NCI-H345 treated with DMSO at 0.1 percent for 48 hours (cell line): ENCODE measurements around the gene PCSK2.
"Not testable (repeated sequence)": the region's sequence is repeated elsewhere in the genome, so short reads cannot be mapped to it uniquely, and the experiment has no call there.

Experiments
- DNase-seq: peaks from one replicate; lab custom pipeline; 2025; ENCODE audit not compliant: unreplicated experiment; lab: John Stamatoyannopoulos, UW

PCSK2 gene

DNA sequence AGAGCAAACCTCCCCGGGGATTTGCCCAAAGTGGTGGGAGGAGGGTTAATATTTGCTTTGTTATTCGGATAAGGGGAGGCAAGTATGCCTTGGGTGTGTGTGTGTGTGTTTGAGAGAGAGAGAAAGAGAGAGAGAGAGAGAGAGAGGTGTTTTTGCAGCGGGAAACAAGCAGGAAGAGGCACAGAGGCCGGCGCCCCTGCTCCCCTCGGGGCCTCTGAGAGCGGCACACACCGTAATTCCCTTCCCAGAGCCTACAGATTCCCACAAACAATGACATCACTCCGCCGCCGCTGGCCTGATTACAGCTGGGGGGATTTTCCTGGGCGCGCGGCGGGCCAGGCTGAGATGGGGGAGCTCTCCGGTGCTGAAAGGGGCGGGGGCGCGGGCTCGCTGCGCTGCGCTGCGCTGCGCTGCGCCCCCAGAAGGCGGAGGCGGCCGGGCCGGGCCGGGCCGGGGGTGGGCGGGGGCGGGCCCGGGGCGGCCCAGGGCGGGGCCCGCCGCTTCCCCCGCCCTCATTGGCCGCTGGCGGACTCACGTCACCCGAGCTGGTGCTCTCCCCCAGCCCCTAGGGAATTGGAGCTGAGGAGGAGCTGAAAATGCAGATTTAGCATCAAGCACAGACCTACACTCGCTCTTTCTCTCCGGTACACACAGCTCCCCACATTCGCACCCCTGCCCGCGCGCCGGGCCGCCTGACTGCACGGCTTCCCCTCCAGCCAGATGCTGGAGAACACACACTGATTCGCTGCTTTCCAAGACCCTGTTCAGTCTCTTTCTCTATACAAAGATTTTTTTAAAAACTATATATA is at the start of gene PCSK2:
Gene PCSK2, plus strand, starts transcription at position 631 of the 809 bp plus-strand sequence. CDS start 266 bp downstream, outside the sequence.
- DNase-seq: peak; percentile 98

DNA sequence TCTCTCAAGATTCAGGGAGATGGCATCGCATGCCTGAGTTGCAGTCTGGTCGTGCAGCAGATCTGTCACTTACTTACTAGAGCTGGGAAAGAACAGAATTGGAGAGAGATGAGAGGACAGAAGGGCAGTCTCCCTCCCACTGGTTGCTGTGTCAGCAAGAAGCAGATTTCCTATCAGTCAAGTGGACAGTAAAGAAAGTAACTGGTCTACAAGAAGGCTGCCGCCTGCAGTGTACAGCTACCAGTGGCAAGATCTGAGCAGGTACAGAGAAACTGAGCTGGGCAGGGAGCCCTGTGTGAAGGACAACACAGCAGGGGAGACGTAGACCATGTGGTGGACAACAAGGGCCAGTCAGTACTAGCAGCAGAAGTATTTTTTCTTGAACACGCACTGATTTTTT is 49.5 kb upstream of the PCSK2 start:
- no peak for DNase-seq

GRCh38 chr20:17179840-17180239 is 47.0 kb upstream of the PCSK2 start:
- no peak for DNase-seq

DNA sequence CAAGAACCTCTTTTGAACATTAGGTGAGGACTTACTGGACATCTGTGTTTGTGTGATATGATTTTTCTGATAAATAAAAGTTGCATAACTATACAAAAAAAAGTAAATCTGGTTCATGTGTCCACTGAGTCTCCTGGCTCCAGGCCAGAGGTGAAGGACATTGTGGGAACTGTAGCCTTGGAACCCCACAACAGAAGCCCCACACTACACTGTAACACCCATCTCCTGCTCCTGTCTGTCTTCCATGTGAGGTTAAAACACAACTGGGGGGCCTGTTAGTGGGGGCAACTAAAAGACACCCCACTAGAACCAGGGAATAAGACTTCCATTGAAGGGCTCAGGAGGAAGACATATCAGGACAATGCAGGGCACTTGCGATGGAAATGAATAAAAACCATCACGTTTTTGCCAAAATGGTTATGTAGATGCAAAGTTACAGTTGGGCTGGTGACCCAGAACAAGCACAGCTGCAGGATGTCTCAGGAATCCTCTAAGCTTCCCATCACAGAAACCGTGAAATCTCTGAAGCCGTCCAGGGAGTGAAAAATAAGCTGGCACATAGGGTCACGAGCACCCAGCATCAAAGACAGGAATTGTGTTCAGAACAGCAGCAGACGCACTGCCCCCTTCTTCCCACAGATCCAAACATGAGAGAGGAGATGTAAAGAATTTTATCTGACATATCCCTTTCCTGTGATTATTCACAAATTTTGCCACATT is 36.7 kb upstream of the PCSK2 start:
- DNase-seq: no peak

- DNase-seq: no peak
Measured at GRCh38 chr20:17197041-17197440, 29.8 kb upstream of the PCSK2 start.

- no peak for DNase-seq
Measured at GRCh38 chr20:17202030-17202429, 24.8 kb upstream of the PCSK2 start.

- DNase-seq: no peak
Measured at GRCh38 chr20:17202673-17203072, 24.2 kb upstream of the PCSK2 start.

DNA sequence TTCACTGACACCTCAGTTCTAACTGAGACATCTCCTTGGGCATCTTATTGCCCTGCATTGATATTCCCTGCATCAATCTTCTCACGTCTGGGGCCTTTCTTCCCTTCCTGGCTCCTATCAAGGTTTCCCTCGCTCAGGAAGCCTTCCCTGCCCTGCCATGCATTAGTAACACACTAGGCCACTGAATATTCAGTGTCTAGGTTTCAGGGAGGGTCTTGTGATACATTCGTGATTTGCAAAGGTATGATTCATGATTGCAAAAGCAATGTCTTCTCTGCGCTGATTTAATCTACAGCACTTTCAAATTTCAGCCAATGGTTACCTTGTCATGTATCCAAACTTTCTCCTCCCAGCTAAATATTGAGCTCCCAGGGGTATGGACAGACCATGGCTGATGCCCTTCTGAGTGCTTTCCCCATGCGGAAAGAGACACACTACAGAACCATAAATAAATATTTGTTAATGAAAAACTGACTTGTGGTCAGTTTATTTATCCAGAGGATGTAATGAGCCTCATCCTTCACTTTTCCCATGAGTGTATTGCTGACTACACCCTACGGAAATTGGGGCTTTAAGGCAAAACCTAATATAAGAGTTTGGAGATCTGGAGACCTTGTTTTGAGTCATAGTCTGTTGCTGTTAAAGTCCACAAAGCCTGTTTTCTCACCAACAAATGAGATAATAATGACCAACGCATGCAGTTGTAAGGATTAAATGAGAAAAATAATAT is 21.6 kb upstream of the PCSK2 start:
- DNase-seq: no peak

- no peak for DNase-seq
Measured at GRCh38 chr20:17210387-17210786, 16.5 kb upstream of the PCSK2 start.

DNA sequence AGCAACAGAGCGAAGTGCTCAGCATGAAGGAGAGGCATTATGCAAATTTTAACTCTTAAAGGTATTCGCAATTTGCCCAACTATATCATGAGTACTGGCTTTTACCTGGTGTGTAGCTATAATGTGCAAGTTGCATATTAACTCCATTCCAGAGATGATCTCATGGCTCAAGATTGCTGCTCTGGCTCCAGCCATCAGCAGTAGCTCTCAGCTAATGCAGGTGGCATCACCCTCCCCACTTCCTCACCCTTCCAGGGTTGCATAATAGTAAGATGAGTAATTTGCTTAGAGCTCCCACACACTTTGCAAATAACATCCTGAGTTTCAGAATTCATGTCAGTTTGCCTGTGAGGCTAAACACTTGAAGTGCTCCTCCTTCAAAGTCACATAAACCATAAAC is 15.9 kb upstream of the PCSK2 start:
- no peak for DNase-seq

- DNase-seq: no peak
Measured at GRCh38 chr20:17215167-17215566, 11.7 kb upstream of the PCSK2 start.

GRCh38 chr20:17219856-17220255 is 7.0 kb upstream of the PCSK2 start:
- not testable (repeated sequence) for DNase-seq

- DNase-seq: peak; percentile 11
Measured at GRCh38 chr20:17223553-17223952, 3.3 kb upstream of the PCSK2 start.

DNA sequence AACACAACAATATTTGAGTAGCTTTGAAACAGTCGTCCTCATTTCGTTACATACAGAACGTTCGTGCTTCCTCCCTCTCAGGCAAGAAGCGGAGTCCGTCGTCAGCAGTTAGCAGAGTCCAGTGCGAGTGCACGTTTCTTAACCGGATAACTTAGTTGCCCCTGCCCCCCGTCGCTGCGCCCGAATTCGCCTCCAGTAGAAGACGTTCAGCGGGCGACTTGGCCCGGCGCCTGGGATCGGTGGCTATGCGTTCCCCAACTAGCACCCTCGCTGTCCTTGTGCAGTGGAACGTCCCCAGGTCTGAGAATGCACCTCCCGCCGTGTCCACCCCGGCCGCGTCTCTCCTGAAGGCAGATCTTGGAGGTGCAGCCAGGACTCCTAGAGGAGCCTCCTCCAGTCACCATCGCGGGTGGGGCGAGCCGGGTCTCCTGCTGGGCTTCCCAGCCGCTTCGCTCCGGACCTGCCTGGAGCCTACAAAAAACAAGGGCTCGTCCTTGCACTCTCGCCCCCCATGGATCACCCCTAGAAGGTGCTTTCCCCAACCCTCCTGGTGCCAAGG is 910 bp upstream of the PCSK2 start:
- DNase-seq: peak; percentile 72

GRCh38 chr20:17227219-17227575 is 357 bp downstream of the PCSK2 start:
- peak; percentile 77 for DNase-seq

GRCh38 chr20:17227669-17228623 is 1.1 kb downstream of the PCSK2 start:
- peak; percentile 69 for DNase-seq

DNA sequence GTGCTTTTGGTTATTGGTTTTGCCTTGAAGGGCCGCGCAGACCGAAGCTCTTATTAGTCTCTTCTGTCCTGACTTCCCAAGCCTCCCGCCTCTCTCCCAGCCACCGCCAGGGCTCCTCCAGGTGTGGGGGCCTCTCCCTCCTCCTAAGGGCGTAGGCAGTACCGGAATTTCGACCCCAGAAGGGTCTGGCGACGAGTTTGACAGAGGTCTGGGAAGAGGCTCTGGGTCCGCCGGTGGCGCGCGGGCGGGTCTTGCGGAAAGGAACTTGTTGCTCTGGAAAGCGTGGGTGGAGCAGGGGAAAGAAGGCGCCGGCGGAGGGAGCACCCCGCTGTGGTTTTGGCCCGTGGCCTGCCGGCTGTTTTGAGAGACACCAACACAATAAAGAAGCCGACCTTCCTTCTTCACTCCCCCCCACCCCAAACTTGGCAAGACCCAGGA is 1.8 kb downstream of the PCSK2 start:
- DNase-seq: peak; percentile 87

DNA sequence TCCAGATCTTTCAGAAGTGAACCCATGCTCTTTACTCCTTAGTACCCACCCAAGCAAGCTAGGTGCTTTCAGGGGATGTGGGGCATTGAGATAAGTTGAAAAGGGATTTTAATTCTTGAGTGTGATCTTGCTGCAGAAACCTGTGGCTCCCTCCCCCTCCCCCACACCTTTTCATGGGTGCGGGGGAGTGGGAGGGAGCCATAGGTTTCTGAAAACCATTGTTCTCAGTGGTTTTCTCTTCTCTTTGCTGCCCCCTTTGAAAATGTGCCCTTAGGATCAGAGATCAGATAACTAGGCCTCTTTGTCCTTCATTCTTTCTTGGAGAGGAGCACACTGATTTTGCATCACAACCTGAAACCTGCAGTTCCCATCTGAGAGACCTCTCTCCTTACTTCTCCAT is 2.4 kb downstream of the PCSK2 start:
- DNase-seq: no peak

GRCh38 chr20:17233626-17234025 is 6.8 kb downstream of the PCSK2 start:
- DNase-seq: no peak

DNA sequence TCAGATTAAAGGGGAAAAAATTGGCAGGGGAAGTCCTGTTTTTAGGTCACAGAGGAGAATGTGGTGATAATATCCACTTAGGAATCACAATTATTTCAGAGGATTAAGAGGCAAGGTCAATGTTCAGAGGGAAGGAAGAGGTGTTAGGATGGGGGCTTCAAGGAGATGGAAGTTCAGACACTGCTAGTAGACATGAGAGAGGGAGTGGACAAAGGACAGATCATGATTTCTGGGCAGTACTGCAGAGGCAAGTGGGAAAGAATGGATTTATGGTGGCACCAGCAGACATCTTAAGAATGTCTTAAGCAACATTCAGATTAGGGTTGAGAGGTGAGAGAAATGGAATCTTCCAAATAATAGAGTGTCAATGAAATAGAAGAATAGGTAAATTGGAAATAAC is 9.9 kb downstream of the PCSK2 start:
- no peak for DNase-seq
